Sigmoid colon (tissue), 4 donors: Measurements from ENCODE around the gene DIPK1C.

ENCODE experiments used
- CTCF ChIP-seq, 4 experiments: fragments of 450-650 bp in 3 of 4; fragments of 200-600 bp in 1 of 4; IDR thresholded peaks; one replicate each; pipeline ENCODE4 v1.5.1; 2016 to 2019; ENCODE audit warnings: antibody characterized with exemption in 4 of 4, mild to moderate bottlenecking in 3 of 4, moderate library complexity in 2 of 4
- EP300 ChIP-seq, 4 donors: sonication (generic); formaldehyde crosslinking; IDR thresholded peaks; one replicate each; pipeline ENCODE4 v1.6.1; 2017; ENCODE audit warnings: antibody characterized with exemption in 4 of 4
- POLR2A ChIP-seq, 2 donors: fragments of 450-650 bp; IDR thresholded peaks; one replicate each; pipeline ENCODE4 v1.6.1; 2016; ENCODE audit warnings: antibody characterized with exemption in 2 of 2, mild to moderate bottlenecking in 2 of 2, moderate library complexity in 2 of 2
- POLR2AphosphoS5 ChIP-seq, 4 donors: sonication (generic); formaldehyde crosslinking; IDR thresholded peaks; one replicate each; pipeline ENCODE4 v1.6.1; 2017; ENCODE audit warnings: antibody characterized with exemption in 4 of 4

GRCh38 chr18:74472312-74472711 is 15.2 kb upstream of the DIPK1C start:
- TF ChIP-seq CTCF (IDR thresholded peaks at IDR 0.05) (no peak), POLR2A (IDR thresholded peaks at IDR 0.05) (no peak), POLR2AphosphoS5 (IDR thresholded peaks at IDR 0.05) (no peak), EP300 (IDR thresholded peaks at IDR 0.05) (no peak)
